ENCODE measurements around the gene TPH1. TPM values are rescaled to one million over a fixed set of nuclear protein-coding genes. Genes with fewer than 3 reads are reported as not detected.

Gene TPH1
- total and polyA plus RNA-seq, 2 of the 8 experiments (the other 6 are each of a cell fraction or from before 2014, with no cell fraction given), result 0.09 to 0.22 TPM

DNA sequence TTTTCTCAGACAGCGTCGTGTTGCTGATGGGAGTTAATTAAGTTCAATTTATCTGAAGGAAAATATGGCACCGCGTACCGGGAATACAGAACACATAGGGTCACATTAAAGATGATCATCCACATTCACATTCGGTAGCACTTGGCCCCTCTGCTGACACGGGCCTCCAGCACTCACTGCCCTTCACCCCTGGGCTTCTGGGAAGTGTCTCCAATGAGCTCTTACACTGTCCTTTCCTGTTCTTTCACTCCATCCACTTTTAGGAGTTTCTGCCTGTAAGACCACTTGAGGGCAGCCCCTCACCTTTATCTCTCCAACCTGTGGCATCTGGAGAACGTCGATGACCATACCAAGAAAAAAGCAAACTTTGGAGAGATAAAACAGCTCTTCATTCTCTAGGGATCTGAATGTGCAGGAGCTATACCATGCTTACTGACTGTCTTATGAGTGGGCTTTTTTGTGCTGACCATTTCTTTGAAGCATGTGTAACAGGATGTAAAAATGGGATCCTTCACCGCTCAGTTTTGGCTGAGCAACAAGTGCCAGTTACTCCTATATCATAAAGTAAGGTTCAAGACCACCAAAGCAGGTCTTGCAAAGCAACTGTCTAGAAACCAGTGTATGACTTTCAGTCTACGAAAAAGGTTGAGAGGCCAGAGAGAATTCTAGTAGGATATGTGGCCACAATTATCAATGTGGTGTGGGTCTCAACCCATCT lies 32.1 kb downstream of the TPH1 start (continued):
- TF ChIP-seq, protein P1, sequence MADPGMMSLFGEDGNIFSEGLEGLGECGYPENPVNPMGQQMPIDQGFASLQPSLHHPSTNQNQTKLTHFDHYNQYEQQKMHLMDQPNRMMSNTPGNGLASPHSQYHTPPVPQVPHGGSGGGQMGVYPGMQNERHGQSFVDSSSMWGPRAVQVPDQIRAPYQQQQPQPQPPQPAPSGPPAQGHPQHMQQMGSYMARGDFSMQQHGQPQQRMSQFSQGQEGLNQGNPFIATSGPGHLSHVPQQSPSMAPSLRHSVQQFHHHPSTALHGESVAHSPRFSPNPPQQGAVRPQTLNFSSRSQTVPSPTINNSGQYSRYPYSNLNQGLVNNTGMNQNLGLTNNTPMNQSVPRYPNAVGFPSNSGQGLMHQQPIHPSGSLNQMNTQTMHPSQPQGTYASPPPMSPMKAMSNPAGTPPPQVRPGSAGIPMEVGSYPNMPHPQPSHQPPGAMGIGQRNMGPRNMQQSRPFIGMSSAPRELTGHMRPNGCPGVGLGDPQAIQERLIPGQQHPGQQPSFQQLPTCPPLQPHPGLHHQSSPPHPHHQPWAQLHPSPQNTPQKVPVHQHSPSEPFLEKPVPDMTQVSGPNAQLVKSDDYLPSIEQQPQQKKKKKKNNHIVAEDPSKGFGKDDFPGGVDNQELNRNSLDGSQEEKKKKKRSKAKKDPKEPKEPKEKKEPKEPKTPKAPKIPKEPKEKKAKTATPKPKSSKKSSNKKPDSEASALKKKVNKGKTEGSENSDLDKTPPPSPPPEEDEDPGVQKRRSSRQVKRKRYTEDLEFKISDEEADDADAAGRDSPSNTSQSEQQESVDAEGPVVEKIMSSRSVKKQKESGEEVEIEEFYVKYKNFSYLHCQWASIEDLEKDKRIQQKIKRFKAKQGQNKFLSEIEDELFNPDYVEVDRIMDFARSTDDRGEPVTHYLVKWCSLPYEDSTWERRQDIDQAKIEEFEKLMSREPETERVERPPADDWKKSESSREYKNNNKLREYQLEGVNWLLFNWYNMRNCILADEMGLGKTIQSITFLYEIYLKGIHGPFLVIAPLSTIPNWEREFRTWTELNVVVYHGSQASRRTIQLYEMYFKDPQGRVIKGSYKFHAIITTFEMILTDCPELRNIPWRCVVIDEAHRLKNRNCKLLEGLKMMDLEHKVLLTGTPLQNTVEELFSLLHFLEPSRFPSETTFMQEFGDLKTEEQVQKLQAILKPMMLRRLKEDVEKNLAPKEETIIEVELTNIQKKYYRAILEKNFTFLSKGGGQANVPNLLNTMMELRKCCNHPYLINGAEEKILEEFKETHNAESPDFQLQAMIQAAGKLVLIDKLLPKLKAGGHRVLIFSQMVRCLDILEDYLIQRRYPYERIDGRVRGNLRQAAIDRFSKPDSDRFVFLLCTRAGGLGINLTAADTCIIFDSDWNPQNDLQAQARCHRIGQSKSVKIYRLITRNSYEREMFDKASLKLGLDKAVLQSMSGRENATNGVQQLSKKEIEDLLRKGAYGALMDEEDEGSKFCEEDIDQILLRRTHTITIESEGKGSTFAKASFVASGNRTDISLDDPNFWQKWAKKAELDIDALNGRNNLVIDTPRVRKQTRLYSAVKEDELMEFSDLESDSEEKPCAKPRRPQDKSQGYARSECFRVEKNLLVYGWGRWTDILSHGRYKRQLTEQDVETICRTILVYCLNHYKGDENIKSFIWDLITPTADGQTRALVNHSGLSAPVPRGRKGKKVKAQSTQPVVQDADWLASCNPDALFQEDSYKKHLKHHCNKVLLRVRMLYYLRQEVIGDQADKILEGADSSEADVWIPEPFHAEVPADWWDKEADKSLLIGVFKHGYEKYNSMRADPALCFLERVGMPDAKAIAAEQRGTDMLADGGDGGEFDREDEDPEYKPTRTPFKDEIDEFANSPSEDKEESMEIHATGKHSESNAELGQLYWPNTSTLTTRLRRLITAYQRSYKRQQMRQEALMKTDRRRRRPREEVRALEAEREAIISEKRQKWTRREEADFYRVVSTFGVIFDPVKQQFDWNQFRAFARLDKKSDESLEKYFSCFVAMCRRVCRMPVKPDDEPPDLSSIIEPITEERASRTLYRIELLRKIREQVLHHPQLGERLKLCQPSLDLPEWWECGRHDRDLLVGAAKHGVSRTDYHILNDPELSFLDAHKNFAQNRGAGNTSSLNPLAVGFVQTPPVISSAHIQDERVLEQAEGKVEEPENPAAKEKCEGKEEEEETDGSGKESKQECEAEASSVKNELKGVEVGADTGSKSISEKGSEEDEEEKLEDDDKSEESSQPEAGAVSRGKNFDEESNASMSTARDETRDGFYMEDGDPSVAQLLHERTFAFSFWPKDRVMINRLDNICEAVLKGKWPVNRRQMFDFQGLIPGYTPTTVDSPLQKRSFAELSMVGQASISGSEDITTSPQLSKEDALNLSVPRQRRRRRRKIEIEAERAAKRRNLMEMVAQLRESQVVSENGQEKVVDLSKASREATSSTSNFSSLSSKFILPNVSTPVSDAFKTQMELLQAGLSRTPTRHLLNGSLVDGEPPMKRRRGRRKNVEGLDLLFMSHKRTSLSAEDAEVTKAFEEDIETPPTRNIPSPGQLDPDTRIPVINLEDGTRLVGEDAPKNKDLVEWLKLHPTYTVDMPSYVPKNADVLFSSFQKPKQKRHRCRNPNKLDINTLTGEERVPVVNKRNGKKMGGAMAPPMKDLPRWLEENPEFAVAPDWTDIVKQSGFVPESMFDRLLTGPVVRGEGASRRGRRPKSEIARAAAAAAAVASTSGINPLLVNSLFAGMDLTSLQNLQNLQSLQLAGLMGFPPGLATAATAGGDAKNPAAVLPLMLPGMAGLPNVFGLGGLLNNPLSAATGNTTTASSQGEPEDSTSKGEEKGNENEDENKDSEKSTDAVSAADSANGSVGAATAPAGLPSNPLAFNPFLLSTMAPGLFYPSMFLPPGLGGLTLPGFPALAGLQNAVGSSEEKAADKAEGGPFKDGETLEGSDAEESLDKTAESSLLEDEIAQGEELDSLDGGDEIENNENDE (IDR thresholded peaks at IDR 0.05; ENCODE audit: insufficient replicate concordance, low read length), result no peak
